Measurements from ENCODE around the gene IL4I1.

IL4I1 gene

DNA sequence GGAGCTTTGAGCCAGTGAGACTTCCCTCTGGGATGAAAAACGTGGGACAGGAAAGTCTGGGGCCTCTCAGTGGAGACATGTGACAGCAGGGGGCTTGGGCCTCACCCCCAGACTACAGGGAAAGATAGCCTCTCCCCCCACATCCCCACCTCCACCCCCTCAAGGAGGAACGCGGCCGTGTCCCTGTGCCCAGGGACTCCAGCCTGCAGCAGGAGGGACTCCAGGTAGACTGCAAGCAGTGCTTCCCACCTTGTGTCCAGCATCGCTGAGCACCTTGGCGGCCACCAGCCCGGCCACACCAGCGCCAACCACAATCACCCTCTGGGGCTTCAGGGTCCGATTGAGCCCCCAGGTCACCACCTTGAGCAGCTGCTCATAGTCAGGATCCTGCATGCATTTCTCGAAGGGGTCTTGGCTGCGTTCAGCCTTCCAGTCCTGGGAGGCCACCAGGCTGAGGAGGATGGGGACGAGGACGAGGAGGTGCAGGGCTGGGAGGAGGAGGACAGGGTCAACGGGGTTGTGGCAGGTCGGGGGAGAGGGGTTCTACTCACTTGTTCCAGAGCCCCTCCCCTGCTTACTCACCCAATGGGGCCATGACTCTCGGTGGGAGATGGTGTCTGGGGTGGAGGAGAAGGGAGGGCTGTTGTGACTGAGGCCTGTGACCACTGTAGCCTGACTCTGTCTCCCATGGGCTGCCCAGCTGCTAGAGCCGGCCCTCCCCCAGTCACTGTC, 955 bp downstream of the IL4I1 start:
- DNase-seq (ENCODE audit: low read depth): no peak

DNA sequence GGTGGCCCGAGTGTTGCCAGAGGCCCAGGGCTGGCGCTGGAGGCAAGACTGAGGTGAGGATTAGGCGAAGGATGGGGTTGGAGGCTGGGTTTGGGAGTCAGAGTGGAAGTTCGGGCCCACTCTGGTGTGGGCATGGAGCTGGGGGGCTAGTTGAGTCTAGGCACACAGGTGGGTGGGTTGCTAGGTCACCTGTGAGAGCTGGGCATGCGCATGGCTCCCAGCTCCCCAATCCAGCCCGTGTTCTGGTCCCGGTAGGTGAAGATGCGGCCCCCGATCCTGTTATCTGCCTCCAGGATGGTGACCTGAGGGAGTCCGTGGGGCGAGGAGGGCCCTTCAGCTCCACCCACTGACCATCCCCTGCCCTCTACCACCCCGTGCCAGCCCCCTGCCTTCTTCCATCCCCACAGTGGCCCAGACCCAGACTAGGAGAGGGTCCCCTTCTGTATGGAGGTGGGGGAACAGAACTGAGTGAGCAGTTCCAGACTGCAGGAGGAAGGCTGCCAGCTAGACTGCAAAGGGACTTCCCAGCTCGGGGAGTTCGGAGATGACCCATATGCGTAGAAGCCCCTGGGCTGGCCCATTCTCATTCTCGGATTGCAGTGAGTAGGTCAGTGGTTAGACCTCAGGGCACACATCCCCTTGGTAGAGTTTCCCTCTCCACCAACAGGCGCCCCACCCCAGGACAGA, 1.7 kb downstream of the IL4I1 start:
- DNase-seq (ENCODE audit: low read depth): no peak

DNA sequence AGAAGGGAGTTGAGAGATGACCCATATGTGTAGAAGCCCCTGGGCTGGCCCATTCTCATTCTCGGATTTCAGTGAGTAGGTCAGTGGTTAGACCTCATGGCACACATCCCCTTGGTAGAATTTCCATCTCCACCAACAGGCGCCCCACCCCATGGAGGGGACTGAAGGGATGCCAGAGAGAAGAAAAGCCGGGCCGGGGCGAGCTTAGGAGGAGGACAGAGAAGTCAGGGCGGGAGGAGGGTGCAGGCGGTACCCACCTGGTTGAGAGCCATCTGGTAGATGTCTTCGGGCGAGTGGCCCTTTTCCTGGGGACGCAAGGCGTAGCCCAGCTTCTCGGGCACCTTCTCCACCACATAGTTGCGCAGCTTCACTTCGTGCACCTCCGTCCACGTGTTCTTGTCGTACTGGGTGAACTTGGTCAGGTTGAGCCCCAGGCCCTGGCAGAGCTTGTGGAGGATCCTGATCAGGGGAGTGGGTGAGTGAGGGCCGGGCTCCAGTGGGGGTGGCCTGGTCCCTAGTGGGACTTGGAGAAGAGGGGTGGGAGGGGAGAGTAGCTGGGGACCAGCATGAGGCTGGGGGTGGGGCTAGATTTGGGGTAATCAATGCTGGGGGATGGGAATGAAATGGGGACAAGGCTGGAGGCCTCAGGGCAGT, 2.5 kb downstream of the IL4I1 start:
- DNase-seq (ENCODE audit: low read depth): no peak

DNA sequence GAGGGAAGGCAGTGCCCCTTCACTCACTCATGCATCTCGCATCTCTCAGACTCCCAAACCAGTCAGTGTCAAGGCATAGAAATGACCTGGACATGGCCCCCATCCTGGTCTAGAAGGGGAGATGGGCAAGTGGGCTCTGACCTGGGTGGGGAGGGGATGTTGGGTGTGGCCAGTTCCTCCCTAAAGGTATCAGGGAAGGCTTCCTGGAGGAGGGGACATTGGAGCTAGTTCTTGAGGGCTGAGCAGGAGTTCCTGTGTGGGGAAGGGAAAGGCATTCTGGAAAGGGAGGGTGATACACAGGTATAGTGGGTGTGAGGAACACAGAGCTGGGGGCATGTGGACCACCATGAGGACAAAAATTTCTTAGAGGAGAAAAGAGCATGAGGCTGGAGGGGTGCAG, 4.0 kb downstream of the IL4I1 start:
- no peak for DNase-seq (ENCODE audit: low read depth)

DNA sequence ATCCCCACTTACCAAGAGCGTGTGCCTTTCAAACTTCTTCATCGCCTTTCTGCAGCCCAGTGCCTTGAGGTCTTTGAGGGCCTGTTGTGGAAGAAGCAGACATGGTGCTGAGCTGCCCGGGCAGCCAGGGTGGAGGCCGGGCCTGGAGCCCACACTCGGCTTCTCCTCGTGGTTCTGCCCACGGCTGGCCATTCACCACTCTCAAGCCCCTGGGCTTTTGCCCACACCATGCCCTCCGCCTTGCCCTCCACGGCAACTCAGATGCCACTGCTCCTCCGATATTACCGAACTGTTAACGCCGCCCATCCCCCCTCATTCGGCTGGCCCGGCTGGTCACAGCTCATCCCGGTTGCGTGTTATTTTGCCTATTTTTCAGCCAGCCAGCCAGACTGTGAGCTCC, 5.3 kb downstream of the IL4I1 start:
- DNase-seq (ENCODE audit: low read depth): no peak

DNA sequence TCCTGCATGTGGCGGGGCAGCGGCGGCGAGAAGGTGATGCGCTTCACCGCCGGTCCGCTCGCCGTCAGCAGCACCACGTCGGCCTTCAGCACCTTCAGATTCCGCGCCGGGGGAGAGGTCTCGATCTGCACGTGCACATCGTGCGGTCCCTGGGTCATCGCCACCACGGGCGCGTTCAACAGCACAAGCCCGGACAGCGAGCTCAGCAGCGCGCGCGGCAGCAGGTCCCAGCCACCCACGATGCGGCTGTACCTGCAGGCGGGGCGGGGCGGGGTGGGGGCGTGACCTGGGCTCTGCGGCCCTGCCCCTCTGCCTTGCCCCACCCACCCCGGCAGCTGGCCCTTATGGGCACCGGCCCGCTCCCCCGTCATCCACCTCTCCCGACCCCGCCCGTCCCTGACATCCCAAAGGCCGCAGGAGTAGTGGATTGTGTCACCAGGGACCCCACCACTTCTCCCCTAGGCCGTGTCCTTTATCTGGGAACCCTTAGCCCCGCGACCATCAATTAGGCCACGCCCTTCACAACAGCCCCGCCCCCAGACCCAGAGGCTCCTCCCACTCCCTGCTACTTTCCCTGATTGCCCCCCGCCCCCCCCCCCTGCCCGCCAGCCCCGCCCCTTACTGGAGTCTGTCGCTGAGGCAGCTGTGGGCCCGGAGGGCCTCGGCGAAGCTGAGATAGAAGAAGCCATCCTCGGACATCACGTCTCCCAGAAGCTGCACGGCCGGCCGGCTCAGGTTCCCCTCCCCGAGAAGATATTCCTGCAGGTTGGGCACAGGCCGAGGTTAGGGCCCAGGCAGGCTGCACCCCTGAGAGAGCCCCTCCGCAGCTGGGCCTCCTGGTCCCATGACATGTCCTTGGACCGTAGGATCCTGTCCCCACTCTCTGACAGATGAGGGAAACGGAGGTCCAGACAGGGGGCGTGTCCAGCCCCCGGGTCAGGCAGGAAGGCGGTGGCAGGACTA, 6.1 kb downstream of the IL4I1 start:
- no peak for DNase-seq (ENCODE audit: low read depth)

DNA sequence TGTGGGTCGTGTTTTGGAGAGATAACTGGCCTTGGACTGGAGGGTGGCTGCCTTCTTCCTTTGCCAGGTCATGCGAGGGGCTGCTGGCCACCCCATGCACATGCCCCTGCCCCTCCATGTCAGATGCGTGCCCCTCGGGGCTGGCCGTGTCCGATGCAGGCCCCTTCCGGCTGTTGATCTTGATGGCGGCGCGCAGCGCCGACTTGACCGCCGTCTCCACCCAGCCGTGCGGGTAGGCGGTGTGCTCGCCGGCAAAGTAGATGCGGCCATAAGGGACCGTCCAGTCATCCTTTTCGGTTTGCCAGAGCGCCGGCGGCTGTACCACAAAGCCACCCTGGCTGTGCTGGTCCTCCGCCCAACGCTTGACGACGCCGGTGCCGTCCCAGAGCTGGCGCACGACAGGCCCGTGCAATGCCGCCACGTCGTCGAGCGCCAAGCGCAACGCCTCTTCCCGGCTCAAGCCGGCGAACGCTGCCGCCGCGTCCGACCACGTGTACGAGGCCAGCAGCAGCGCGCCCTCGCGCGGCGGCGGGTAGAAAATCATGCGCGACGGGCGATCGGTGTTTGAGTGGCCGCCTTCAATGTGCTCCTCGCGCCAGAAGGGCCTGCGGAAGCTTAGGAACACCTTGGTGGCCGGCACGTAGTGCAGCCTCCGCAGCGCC, 6.9 kb downstream of the IL4I1 start:
- DNase-seq (ENCODE audit: low read depth): no peak

DNA sequence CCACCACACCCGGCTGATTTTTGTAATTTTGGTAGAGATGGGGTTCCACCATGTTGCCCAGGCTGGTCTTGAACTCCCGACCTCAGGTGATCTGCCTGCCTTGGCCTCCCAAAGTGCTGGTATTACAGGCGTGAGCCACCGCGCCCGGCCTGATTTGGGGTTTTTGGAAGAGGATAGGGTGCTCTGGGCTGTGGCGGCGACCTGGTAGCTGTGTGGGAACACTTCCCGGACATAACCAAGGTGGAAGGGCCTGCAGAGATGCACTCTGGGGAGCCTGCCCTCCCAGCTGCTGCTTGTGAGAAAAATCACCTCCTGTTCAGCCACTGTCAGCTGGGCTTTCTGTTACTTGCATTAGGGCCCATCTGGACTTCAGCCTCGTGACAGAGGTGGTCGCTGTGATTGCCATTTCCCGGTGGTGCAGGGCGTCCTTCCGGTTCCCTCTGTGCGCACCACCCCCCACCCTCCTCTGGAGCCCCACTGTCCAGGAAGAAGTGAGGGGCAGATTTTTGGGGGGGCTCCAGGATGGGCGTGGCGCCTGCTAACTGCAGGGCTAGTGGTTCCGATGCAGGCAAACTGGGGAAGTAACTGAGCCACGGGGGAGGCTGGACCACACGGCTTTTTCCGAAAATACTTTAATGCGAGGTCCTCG, 7.5 kb downstream of the IL4I1 start:
- no peak for DNase-seq (ENCODE audit: low read depth)

DNA sequence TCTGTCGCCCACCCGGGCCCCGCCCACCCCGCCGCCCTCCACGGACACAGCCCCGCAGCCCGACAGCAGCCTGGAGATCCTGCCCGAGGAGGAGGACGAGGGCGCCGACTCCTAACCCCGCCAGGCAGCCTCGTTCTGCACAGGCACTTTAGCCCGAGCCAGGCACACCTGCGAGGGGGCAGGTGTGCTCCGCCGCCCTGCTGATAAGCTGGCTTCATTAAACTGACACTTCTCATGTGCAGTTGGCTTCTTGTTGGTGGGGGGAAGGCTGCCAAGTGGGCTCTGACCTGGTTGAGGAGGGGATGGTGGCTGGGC, 8.2 kb downstream of the IL4I1 start:
- DNase-seq (ENCODE audit: low read depth): no peak

DNA sequence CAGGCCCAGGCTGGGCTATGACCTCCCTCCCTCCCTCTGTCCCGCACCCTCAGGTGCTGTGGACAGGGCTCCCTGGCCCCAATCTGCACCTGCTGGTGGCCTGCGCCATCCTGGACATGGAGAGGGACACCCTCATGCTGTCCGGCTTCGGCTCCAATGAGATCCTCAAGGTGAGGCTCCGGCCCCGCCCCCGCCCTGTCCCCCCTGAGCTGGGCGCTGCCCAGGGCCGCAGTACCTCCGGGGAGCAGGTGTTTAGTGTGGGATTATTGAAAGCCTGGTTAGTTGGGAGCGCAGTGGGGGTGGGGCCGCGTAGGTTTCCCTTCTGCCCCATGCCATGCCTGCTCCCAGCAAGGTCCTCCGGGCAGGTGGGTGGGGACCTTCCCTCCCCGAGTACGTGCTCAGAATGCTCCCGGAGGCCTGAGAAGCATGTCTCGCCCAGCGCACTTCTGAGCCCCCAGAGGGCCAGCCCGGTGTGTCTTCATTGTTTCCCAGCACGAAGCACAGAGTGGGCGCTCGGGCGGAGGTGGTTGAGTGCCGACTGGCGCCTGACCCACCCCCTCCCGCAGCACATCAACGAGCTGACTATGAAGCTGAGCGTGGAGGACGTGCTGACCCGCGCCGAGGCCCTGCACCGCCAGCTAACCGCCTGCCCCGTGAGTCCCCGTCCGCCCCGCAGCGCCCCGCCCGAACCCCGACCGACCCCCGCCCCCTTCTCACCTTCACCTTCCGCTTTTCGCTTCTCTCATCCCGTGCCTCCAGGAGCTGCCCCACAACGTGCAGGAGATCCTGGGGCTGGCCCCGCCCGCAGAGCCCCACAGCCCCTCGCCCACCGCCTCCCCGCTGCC, 8.8 kb downstream of the IL4I1 start:
- no peak for DNase-seq (ENCODE audit: low read depth)

DNA sequence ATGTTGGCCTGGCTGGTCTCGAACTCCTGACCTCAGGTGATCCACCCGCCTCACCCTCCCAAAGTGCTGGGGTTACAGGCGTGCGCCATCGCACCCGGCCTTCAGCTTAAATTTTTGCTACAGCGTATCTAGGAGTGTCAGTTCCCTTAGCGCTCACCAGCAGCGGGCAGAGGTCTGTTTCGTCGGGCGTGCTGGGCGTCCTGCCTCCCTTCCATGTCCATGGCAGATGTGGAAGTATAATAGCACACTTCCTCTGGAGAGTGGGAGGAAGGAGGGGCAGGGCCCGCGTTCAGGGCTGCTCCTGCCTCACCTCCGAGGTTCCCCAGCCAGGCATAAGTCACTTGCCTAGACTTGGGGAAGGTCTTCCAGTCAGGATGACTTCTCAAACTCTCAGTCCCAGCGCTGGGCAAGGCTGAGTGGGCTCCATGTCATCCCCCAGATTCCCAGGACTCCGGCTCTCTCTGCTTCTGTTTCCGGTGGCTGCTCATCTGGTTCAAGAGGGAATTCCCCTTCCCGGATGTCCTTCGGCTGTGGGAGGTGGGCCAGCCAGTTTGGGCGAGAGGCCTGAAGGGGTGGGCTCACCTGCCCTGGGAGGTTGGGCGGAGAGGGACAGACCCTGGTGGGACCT, 9.5 kb downstream of the IL4I1 start:
- no peak for DNase-seq (ENCODE audit: low read depth)

DNA sequence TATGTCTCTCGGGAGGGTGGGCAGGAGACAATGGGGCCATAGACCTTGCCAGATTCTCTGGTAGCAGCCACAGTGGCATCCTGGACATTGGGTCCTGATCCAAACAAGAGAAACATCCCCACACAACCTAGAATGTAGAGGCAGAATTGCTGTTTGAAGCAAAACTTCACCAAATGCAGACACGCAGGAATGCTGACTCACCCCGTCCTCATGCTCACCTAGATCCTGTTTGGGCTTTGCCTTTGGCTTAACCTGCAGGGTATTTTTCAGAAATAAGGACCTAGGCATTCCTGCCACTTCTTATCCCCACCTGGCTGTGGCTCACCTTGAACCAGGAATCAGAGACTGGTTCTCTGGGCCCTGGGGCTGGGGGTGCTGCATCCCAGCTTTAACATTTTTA, 11.9 kb downstream of the IL4I1 start:
- DNase-seq (ENCODE audit: low read depth): no peak

DNA sequence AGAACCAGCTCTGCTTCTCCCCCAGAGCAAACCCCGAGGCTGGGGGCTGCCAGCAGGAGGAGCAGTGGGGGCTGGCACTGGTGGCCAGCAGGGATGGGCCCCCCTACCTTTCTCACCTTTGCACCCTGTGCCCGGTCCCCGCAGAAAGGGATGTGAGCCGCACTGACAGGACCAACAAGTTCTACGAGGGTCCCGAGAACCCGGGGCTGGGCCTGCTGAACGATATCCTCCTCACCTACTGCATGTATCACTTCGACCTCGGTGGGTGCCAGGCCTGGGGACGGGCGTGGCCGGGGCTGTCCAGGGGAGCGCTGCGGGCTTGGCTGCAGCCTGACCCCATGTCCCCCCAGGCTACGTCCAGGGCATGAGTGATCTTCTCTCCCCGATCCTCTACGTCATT, 12.6 kb downstream of the IL4I1 start:
- no peak for DNase-seq (ENCODE audit: low read depth)

DNA sequence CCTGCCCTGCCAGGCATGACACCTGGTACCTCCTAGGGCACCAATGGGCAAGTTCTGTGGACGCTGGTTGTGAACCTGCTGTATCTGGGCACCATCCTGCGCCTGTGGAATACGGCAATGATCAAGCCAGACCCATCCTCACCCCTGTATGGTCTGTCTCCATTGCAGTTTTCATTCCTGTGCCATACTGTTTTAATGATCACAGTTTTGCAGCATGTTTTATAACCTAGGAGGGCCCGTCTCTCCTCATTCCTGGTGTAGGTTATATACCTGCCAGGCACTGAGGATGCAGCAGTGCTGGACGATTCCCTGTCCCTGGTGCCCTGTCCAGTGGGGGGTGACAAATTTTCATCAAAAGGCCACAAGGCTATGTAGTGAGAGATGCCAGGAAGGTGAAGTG, 13.6 kb downstream of the IL4I1 start:
- DNase-seq (ENCODE audit: low read depth): no peak

DNA sequence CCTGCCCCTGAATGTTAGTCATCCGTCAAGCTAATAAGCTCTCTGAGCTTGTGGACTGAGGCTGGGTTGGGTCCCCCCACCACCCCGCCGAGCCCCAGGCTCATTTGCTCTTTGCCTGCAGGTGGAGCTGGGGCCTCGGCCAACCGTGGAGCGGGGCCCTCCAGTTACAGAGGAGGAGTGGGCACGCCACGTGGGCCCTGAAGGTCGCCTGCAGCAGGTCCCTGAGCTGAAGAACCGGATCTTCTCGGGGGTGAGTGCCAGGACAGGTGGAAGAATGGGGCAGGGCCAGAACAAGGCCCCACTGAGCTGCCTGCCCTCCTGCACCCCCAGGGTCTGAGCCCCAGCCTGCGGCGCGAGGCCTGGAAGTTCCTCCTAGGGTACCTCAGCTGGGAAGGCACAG, 14.0 kb downstream of the IL4I1 start:
- DNase-seq (ENCODE audit: low read depth): no peak

DNA sequence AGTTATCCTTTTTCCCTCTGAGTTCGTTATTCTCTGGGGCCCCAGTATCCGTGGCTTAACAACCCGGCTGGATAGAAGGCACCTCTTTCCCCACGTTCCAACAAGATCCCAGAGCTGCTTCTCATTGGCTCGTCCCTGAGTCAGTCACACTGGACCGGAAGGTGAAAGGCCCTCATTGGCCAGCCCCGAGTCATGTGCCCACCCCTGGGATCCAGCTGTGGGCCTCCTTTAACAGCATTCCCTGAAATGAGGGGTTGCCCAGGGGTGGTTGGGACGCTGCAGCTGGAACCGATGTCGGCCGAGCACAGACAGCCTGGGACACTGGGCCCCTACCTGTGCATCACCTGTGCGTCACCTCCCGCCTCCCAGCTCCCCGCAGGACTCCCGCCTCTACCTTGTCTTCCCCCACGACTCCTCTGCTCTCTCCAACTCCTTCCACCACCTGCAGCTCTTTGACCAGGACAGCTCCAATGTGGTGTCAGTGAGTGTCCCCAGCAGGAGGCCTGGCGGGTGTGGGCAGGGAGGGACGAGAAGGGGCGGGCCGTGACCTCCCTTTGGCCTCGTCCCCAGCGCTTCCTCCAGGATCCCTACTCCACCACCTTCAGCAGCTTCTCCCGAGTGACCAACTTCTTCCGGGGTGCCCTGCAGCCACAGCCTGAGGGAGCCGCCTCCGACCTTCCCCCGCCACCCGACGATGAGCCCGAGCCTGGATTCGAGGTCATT, 14.9 kb downstream of the IL4I1 start:
- DNase-seq (ENCODE audit: low read depth): no peak

DNA sequence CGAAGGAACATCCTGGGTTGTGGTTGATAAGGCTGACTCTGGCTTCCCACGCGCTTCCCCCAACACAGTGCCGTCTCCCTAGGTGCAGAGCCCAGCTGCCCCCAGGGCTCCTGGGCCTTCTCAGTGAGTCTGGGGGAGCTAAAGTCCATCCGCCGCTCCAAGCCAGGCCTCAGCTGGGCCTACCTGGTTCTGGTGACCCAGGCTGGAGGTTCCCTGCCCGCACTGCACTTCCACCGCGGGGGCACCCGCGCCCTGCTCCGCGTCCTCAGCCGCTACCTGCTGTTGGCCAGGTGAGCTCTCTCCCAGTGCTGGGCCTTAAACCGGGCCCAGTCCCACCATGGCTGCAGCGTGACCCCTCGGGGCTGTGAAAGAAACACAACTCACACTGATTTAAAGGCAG, 15.5 kb downstream of the IL4I1 start:
- no peak for DNase-seq (ENCODE audit: low read depth)

DNA sequence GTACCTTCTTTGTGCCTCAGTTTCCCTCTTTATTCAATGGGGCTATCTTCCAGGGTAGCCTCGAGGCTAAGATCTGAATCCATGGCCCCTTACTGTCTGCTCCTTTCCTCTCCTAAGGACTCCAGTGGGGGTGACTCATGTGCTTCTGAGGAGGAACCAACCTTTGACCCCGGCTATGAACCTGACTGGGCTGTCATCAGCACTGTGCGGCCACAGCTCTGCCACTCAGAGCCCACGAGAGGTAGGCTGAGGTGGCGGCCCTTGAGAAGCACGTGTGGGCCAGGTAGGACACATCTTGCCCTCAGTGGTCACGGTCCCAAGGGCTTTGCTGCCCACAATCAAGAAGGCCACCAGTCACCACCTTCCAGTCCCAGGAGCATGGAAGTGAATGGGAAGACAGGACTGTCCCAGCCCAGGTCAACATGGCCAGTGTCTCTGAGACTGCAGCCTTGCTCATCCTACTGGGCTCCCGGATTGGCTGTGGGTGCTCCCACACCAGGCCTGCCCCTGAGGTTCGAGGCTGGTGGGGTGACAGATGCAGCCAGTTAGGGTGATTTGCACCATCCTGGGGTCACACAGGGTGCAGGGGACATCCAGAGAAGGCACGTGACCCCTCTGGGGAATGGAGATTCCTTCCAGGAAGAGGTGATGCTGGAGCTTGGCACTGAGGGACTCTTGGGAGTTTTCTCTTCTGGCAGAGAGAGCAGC, 16.4 kb downstream of the IL4I1 start:
- no peak for DNase-seq (ENCODE audit: low read depth)
